ENCODE results near the gene SPECC1.

DNA sequence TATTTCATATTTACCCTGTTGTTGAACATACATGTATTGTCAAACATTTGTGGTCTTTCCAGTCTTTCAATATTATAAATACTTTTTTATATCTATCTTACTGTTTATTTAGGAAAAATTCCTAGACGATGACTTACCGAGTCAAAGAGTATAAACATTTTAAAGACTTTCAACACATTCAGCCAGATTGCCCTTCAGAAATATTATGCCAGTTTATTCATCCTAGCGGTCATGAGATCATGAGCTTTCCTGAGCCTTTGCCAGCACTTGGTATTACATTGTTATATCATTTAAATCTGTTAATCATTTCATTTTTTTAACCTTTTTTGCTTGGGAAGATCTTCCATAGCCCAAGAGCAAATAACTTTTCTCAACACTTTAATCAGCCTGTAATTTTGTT is 197.4 kb downstream of the SPECC1 start:
- TF ChIP-seq, protein P1, sequence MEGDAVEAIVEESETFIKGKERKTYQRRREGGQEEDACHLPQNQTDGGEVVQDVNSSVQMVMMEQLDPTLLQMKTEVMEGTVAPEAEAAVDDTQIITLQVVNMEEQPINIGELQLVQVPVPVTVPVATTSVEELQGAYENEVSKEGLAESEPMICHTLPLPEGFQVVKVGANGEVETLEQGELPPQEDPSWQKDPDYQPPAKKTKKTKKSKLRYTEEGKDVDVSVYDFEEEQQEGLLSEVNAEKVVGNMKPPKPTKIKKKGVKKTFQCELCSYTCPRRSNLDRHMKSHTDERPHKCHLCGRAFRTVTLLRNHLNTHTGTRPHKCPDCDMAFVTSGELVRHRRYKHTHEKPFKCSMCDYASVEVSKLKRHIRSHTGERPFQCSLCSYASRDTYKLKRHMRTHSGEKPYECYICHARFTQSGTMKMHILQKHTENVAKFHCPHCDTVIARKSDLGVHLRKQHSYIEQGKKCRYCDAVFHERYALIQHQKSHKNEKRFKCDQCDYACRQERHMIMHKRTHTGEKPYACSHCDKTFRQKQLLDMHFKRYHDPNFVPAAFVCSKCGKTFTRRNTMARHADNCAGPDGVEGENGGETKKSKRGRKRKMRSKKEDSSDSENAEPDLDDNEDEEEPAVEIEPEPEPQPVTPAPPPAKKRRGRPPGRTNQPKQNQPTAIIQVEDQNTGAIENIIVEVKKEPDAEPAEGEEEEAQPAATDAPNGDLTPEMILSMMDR (IDR thresholded peaks at IDR 0.05): no peak
- TF ChIP-seq GABPB1 (CRISPR knock-in tag; IDR thresholded peaks at IDR 0.05) (no peak), JUN (CRISPR knock-in tag; IDR thresholded peaks at IDR 0.05) (no peak), FOXK1 (CRISPR knock-in tag; IDR thresholded peaks at IDR 0.05) (no peak), SP1 (CRISPR knock-in tag; conservative IDR thresholded peaks at IDR 0.05) (no peak), ETV6 (CRISPR knock-in tag; IDR thresholded peaks at IDR 0.05) (no peak), CBFB (CRISPR knock-in tag; IDR thresholded peaks at IDR 0.05; ENCODE audit: low read depth) (no peak), NR2C2 (CRISPR knock-in tag; IDR thresholded peaks at IDR 0.05) (no peak), ZNF232 (CRISPR knock-in tag; IDR thresholded peaks at IDR 0.05) (no peak)
